NCI-H82 treated with DMSO at 0.1 percent for 48 hours (cell line): ENCODE measurements around the gene C22orf15.
A peak's percentile ranks its signal among the peaks of the same experiment; 100 is the strongest.
"Not testable (repeated sequence)": the region's sequence is repeated elsewhere in the genome, so short reads cannot be mapped to it uniquely, and the experiment has no call there.

Experiments
- DNase-seq: peaks from one replicate; lab custom pipeline; 2025; ENCODE audit not compliant: unreplicated experiment; lab: John Stamatoyannopoulos, UW

The C22orf15 gene, protein sequence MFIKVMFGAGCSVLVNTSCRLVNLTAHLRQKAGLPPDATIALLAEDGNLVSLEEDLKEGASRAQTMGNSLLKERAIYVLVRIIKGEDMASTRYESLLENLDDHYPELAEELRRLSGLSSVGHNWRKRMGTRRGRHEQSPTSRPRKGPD

DNA sequence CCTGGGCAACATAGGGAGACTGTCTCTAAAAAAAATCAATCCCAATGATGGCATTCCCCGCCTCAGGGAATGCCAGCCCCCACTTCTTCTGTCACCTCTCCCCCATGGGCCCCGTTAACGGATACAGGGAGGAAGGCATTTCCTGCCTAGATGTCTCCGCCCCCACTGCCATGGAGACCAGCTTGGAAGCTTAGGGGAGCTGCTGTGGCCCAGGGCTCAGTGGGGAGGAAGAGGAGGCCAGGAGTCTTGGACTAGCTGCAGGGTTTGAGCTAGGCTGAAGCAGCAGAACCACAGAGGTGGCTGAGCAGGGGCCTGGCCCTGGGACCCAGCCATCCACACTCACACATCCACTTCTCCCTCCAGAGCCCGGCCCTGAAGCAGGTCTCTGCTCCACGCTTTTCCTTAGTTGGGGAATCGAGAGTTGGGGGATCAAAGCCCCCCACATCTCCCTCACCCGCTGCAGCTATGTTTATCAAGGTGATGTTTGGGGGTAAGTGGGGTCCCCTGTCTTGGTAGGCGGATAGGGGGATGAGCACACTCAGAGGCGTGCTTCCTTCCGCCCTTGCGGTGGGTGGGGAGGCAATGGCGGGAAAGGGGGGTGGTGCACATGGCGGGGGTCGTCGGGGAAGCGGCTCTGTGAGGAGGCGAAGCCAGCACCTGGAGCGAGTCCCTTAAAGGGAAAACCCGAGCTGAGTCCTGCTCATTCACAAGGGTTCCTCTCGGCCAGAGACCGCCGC, at the start of gene C22orf15:
C22orf15 (plus strand) TSS at position 149 of the 737 bp plus-strand sequence; CDS start at position 466, 317 bp downstream.
- no peak for DNase-seq

DNA sequence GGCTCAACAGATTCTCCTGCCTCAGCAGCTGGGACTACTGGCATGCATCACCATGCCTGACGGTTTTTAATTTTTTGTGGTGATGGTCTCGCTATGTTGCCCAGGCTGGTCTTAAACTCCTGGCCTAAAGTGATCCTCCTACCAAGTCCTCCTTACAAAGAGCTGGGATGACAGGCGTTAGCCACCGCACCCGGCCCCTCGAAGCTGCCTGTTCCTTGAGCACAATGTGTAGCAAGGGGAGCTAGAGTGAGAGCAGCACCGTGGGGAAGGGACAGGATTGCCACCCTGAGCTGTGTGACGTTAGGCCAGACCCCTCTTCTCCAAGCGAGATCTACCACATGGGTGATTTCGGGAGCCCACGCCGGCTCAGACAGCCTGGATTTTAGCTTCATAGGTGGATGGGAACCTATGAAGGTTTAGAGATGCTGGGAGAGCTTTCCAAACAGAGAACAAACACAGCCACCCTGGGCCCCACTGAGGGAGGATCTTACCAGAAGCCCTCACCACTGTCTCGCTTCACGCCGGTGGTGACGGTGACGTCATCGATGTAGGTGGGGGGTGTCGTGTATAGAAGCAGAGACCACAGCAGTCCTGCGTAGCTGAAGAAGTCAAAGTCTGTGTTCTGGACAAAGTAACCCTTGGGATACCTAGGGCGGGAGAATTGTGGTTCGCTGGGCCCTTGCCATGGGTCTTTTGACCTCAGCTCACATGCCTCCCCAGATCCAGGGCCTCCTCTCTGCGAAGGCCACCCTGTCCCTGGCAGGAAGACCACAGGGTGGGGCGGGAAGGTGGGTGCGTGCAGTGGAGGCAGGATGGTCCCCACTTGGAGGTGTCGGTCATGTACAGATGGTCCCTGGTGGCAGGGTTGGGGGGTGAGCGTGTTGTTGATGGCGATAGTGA, 48.8 kb upstream of the C22orf15 start:
- DNase-seq = no peak

DNA sequence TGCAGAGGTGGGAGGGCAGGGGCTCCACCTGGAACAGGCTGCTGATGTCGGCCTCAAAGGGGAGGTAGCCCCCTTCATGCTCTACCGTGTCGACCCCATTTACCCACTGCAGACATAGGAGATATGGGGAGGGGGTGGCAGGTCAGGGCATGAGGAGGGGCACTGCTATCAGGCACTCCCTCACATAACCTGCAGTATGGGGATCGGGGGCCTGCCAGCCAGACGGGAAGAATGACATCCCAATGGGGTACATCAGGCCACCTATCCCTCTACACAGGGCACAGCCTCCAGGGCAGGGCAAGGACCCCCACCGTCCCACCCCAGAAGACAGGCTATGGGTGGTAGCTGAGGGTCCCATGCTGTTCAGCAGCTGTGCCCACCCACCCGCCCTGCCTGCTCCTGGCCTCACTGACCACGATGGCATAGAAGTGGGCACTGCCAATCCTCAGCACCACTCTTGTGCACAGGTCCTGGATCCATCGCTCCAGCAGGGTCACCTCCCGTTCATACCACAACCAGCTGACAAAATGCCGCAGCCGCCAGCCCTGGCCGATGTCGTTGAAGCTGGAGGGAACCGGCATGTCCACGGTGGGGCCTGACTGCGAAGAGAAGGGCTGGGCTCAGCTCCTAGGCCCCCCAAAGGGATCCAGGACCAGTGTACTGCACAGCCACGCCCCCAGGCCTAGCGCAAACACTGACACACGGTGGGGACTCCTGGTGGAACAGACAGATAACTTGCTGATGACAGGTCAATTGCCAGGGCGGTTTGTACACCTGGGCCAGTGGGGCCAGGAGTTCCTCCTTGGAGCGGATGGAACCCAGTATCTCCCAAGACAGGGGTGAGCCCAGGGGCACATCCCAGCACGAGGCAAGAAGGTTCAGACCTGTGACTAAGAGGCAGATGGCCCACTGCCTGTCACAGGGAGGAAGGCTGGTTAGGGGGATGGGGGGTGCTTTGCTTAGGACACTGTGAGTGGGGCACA, 47.9 kb upstream of the C22orf15 start:
- DNase-seq = no peak

DNA sequence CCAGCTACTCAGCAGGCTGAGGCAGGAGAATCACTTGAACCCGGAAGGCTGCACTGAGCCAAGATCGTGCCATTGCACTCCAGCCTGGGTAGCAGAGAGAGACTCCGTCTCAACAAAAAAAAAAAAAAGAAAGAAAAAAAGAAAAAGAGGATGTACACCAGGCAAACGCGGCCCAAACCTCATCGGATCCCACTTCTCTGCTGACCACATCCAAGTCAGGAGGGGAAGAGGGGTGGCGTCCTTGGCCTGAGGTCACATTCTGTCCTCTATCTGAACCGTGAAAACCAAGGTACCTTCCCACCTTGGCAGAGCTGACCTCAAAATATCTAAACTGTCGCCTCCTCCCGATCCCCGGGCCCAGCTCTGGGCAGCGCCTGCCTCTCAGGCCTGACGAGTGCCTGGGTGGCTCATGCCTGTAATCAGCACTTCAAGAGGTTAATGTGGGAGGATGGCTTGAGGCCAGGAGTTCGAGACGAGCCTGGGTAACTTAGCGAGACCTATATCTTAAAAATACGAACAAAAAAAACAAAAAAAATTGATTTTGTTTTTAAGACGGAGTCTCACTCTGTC, 46.9 kb upstream of the C22orf15 start:
- no peak for DNase-seq

DNA sequence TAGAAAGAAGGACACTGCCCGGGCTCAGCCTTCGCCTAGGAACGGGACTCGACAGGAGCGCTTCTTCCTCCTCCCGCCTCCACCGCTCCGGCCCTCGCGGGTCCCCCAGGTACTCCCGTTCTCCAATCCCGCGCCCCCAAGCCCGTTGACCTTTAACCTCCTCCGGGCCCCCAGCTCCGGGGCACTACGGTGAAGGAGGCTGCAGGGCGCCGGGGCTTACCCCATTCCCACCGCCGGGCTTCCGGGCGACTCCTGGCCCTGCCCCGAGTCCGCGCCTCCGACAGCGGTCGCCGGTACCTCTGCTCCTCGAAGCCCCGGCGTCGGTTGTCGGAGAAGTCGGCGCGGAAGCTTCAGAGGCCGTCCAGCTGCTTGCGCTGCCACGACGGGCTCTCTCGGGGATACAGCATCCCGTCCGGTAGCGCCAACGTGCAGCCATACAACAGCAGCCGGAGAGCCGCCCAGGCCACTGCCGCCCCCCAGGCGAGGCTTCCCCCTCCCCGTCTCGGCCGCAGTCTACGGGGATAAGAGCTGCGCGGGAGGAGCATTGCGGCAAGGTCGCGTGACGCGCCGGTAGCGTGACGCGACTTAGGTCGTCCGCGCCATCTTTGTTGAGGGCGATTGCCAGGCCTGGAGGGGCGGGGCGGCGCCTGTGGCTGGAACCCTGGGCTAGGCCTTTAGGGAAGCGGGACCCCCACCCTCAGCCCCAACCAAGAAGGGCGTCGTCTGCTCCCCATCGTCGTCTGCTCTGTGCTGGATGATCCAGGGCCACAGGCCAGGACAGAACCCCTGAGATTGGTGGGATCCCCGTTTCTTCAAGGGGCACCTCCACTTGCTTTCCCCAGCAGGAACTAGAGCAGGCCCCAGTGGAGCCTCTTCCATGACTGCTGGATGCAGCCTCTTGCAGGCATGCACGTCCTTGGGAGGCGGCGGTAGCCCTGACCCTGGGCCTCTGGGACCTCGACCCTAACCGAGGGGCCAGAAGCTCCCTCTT, 45.7 kb upstream of the C22orf15 start:
- DNase-seq = peak; percentile 49

DNA sequence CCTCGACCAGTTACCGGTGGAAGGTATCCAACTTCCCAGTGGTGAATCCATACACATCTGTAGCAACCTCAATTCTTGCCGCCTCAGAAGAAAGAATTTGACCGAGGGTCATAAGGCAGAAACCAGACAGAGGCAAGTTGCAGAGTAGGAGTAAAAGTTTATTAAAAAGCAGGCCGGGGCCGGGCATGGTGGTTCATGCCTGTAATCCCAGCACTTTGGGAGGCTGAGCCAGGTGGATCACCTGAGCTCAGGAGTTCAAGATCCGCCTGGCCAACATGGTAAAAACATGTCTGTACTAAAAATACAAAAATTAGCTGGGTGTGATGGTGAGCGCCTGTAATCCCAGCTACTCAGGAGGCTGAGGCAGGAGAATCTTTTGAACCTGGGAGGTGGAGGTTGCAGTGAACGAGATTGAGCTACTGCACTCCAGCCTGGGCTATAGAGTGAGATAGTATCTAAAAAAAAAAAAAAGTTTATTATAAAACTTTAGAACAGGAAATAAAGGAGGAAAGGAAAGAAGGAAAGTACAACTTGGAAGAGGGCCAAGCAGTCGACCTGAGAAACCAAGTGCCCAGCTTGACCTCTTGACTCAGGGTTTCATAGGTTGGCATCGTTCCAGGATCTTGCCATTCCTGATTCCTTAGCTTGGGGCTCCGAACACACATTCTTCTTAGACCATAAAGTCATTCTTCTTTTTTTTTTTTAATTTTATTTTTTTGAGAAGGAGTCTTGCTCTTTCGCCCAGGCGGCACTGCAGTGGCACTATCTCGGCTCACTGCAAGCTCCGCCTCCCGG, 44.2 kb upstream of the C22orf15 start:
- no peak for DNase-seq

DNA sequence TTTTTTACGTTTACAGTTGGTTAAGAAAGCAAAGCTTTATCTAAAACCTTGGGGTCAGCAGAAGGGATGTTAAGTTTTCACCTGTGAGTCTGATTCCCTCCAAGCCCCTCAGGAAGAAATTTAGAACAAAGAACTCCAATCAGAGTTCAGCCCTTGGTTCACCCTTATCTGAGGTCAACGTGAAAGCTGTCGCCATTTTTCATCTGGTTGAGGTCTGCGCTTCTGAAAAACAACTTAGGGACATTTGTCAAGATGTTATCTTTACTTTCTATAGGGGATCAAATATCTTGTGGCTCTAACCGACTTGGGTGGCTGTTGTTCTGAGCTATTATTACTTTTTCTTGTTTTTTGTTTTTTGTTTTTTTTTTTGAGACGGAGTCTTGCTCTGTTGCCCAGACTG, 41.9 kb upstream of the C22orf15 start:
- no peak for DNase-seq

DNA sequence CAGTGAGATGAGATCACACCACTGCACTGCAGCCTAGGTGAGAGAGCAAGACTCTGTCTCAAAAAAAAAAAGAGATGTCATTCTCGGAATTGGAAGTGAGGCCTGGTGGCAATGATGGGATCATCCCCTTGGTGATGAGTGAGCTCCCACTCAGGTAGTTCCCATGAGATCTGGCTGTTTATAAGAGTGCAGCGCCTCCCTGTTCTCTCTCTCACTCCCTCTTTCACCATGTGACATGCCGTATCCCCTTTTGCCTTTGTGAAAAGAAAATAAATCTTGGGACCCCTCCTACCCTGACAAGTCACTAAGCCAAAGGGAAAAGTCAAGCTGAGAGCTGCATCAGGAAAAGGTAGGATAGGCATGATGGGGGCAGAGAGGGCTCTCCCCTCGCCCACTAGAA, 40.6 kb upstream of the C22orf15 start:
- no peak for DNase-seq

DNA sequence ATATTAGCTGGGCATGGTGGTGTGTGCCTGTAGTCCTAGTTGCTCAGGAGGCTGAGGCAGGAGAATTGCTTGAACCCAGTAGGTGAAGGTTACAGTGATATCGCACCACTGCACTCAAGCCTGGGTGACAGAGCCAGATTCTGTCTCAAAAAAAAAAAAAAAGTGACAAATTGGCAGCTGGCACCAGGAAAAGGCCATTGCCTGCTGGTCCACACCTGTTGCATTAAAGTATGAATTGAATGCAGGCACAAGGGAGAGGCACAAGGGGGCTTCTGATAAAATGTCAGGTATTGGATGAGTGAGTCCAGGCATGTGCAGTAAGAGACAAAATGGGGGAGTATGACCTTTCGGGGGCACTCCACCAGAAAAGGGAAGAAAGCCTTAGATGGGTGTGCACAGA, 40.1 kb upstream of the C22orf15 start:
- no peak for DNase-seq

DNA sequence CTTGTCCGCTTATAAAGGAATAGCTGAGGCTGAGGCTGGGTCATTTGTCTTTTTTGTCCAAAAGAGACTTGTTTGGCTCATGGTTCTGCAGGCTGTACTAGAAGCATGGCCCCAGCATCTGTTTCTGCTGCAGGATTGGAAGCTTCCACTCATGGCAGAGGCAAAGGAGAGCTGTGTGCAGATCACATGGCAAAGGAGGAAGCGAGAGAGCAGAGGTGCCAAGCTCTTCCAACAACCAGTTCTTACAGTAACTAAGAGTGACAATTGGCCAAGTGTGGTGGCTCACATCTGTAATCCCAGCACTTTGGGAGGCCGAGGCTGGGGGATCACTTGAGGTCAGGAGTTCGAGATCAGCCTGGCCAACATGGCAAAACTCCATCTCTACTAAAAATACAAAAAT, 34.7 kb upstream of the C22orf15 start:
- DNase-seq = not testable (repeated sequence)

DNA sequence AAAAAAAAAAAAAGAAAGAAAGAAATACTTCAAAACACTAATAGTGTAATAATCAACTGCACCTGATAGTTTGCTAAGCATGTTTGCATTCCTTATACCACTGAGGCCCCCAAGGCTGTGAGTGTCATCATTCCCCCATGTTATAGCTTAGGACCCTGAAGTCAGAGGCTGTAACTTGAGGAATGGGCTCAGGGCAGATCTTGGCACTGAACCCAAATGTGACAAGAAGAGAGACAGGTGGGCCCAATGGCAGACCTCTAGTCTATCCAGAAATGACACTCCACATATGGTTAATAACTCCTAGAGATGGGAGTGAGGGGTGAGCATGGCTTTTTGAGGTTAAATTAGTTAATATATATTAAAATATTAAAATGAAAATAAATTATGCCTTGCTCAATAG, 25.1 kb upstream of the C22orf15 start:
- DNase-seq = no peak

DNA sequence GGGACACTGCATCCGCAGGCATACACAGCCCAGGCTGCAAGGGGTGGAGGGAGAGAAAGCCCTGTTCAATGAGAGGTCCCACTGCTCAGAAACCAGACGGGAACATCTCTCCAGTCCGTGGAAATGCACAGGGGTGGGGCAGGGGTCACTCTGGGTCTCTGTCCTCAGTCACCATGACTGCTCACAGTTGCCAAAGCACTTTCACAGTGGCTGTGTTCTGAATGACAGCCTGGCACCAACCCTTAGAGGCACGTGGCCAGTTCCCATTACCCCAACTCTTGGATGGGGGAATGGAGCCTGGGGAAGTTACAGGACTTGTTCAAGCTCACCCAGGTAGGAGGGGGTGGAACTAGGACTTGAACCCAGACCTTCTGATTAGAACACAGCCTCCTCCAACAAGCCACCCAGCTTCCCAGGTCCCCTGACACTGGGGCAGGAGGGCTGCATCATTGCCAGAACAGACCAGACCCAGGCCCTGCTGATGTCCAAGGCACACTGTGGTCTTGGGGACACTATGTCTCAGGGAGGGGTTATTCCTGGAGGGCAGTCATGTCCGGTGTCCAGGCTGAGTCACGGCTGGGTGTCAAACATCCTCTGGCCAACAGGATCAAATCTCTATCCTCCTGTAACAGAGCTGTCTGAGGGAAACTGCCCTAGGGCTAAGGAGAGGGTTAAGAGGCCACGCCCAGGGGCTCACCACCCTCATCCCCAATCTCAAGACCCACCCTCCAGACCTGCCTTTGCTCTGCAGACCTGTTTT, 20.1 kb upstream of the C22orf15 start:
- DNase-seq = no peak

DNA sequence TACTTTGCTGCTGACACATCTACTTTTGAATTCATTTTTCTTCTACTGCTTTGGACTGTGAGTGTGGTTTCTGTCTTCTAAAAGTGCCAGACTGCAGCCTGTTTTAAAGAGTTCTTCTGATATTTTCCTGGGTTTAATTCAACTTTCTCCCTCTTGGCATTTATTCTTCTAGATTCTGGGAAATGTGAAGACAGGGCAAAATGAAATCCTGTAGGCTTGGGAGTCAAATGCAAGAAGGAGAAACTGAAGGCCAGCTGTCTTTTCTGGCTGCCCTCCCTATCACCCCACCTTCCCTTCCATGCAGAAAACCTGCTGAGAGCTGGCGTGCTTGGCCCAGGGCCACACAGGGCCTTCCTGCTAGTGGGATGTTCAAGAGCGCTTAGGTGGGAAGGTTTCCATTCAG, 19.5 kb upstream of the C22orf15 start:
- DNase-seq = no peak

DNA sequence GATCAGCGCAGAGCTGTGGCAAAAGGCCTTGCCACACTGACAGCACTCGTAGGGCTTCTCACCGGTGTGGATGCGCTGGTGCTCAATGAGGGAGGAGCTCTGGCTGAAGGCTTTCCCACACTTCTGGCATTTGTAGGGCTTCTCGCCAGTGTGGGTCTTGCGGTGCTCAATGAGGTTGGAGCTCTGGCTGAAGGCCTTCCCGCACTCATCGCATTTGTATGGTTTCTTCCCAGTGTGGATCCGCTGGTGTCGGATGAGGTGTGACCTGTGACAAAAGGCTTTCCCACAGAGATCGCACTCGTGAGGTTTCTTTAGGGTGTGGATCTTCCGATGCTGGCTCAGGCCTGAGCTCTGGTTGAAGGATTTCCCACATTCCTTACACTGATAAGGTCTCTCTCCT, 18.8 kb upstream of the C22orf15 start:
- no peak for DNase-seq

DNA sequence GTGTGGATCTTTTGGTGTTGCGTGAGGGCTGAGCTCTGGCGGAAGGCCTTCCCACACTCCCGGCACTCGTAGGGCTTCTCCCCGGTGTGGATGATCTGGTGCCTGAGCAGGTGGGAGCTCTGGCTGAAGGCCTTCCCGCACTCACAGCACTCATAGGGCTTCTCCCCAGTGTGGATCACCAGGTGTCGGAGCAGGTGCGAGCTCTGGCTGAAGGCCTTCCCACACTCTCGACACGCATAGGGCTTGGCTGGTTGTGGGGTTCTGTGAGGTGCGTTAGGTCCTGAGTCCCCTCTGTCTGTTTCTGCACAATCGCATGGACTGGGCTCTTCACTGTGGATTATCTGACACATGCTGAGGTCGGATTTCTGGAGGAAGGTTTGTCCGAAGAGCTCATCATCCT, 18.3 kb upstream of the C22orf15 start:
- no peak for DNase-seq

DNA sequence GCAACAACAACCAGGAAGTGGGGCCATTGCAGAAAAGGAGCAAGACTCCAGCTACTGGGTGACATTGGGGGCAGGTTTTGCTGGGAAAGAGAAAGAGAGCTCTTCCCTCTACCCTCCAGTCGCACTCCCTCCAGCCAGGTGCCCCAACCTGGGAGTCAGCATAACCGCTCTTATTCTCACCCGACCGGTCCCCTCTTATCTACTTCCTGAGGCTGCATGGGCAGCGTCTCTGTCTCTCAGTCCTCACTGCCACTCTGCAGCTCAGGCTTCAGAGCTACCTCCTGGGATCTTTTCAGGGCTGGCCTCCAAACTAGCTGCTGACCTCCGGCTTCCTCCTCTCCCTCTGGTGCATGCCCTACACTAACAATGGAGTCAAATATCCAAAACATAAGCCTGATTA, 17.0 kb upstream of the C22orf15 start:
- no peak for DNase-seq

DNA sequence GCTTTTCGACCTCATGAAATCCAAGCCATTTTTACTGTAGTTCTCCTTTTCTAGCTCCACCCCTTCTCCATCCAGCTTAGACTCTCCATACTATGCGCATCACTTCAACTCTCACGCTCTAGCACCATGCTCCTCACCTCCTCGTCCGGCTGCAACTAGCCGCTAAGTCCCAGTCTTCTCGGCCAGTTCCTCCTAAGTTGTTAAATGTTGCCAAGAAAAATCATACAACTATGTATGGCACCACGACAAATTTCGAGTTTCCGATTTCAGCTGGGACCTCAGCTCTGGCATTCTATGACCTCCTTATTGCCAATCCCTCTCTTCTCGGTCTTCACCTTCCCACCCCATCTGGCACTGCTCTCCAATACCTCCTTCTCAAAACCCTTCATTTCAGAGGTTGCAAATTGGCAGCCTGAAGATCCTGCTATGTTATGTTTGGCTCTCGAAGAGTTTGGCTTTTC, 12.9 kb upstream of the C22orf15 start:
- DNase-seq = no peak

DNA sequence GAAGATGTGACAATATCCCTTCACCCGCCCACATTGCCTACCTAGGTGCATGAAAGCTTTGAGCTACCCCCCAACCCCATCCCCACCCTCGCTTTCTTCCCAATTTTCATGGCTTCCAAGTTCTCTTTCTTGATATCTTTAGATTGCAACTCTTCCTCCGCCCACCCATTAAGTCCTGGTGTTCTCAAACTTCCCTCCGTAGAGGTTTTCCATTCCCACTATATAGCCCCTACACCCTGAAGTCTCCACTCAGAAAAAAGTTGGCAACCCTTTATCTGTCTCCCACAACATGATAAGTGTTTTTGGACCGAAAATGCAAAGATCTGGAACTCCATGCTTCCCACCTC, 12.4 kb upstream of the C22orf15 start:
- no peak for DNase-seq
